BLaER1 treated with 17β-estradiol and CSF1 and Interleukin-3, amounts not matched to agents 10 nM and 100 nM (cell line): ENCODE data around the gene NAA60.

Experiments
- H3K27ac ChIP-seq, 11 experiments: shearing (Covaris generic); formaldehyde crosslinking; 2 replicates each; pipeline ENCODE4 v1.8.1; 2022
- H3K27me3 ChIP-seq, 11 experiments: shearing (Covaris generic); formaldehyde crosslinking; 2 replicates each; pipeline ENCODE4 v1.8.1; 2022
- H3K36me3 ChIP-seq, 11 experiments: shearing (Covaris generic); formaldehyde crosslinking; 2 replicates each; pipeline ENCODE4 v1.8.1; 2022
- H3K4me1 ChIP-seq, 10 experiments: shearing (Covaris generic); formaldehyde crosslinking; 2 replicates each; pipeline ENCODE4 v1.8.1; 2022
- H3K4me2 ChIP-seq, 11 experiments: shearing (Covaris generic); formaldehyde crosslinking; 2 replicates each; pipeline ENCODE4 v1.8.1; 2022
- H3K4me3 ChIP-seq, 10 experiments: shearing (Covaris generic); formaldehyde crosslinking; 2 replicates each; pipeline ENCODE4 v1.8.1; 2022
- H3K9ac ChIP-seq, 11 experiments: shearing (Covaris generic); formaldehyde crosslinking; 2 replicates each; pipeline ENCODE4 v1.8.1; 2022
- H3K9me3 ChIP-seq, 11 experiments: shearing (Covaris generic); formaldehyde crosslinking; replicated peaks in 1 of 11; 2 replicates each; pipeline ENCODE4 v1.8.1; 2022
- H4K20me1 ChIP-seq, 11 experiments: shearing (Covaris generic); formaldehyde crosslinking; 2 replicates each; pipeline ENCODE4 v1.8.1; 2022
- Cebpa-rat ChIP-seq, 11 experiments: shearing (Covaris generic); IDR thresholded peaks; 2 replicates each; pipeline ENCODE4 v1.8.1; 2022

Gene NAA60

DNA sequence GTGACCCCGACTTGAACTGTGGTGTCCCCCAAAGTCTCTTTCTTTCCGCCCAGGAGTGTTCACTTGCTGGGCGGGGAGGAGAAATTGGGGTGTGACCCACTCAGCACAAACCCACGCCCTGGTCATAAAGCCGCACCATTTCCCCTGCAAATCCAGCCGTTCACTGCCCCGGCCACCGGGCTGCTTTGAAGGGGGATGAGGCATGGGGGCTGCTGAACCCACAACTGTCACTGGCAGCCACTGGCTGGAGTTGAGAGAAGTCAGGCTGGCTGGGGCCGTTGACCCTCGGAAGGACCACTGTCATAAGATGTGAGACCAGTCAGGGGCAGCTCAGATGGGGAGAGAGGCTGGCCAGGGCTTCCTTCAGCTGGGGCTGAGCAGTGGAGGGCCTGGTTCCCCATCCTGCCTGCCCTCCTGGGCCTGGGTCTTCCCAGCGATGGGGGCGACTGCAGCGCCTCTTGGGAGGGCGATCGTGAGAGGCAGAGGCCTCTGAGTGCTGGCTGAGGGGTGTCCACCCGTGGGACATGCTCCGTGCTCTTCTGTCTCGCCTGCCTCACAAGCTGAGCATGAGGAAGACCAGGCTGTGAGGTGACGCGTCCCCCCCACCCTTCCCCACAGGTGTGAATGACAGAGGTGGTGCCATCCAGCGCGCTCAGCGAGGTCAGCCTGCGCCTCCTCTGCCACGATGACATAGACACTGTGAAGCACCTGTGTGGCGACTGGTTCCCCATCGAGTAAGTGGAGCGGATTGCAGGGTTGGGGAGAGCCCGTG lies 32.3 kb downstream of the NAA60 start:
- Histone ChIP-seq H3K4me1 (no peaks in the 10 kb centered on the region), H3K9ac (0 out of 22 replicates have a peak overlapping the region, but pooled peaks of 1 of the 11 experiments have one; percentile 6), H4K20me1 (peaks cover 47 to 100% (median 99%) of the 10 kb centered on the region in 11 experiments; a peak in 21 of 22 replicates)

GRCh38 chr16:3476409-3476808 lies 32.9 kb downstream of the NAA60 start:
- no peak overlapping the region for H3K27ac ChIP-seq
- peaks cover 18 to 24% (median 23%) of the 10 kb centered on the region in 11 experiments; a peak in 21 of 22 replicates for H3K9me3 ChIP-seq
- H3K9ac ChIP-seq, result no peak overlapping the region
- H3K4me2 ChIP-seq, result no peak overlapping the region
- H3K4me3 ChIP-seq, result no peak overlapping the region
- H3K4me1 ChIP-seq, result no peaks in the 10 kb centered on the region
- H4K20me1 ChIP-seq, result peaks cover 51 to 100% (median 99%) of the 10 kb centered on the region in 11 experiments; a peak in 21 of 22 replicates
- TF ChIP-seq Cebpa-rat (IDR thresholded peaks at IDR 0.05), result no peak
- peaks cover 75 to 99% (median 90%) of the 10 kb centered on the region in 11 experiments for H3K36me3 ChIP-seq
- no peaks in the 10 kb centered on the region for H3K27me3 ChIP-seq

More for the DNA sequence above, 32.3 kb downstream of the NAA60 start:
- TF ChIP-seq Cebpa-rat (IDR thresholded peaks at IDR 0.05), result no peak
- H3K4me2 ChIP-seq, result no peak overlapping the region
- peaks cover 75 to 99% (median 90%) of the 10 kb centered on the region in 11 experiments for H3K36me3 ChIP-seq
- H3K27ac ChIP-seq, result no peak overlapping the region
- H3K4me3 ChIP-seq, result no peak overlapping the region
- H3K27me3 ChIP-seq, result no peaks in the 10 kb centered on the region
- H3K9me3 ChIP-seq, result peaks cover 25 to 30% (median 29%) of the 10 kb centered on the region in 11 experiments; a peak in 21 of 22 replicates

DNA sequence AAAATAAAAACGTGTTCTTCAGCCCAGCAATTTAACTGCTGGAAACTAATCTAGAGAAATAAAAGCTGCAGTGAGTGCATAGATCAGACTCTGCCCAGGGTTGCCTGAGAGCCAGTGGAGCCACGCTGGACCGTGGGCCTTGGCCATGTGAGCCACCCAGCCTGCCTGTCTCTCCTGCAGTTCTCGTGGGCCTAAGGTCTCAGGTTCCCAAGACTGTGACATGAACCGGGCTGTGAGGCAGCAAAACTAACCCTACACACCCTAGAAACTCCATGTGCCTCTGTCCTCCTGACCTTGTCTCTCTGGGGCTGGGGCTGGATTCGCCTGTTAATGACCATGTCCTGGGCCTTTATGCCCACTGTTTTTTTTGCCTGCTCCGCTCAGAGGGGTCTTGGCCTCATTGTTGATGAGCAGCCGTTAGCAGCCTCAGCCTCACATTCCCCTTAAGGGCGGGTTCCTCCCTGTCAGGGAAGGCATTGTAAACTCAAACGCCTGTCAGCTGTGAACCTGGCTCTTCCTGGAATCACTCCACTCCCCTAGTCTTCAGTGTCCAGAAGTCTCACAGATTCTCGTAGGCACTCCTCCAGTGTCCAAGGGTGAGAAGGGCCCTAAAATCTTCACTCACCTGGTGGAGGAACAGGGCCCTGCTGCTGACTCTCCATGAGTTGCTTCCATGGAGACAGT lies 34.9 kb downstream of the NAA60 start:
- no peak for TF ChIP-seq Cebpa-rat (IDR thresholded peaks at IDR 0.05)
- H3K4me1 ChIP-seq, result no peaks in the 10 kb centered on the region
- no peak overlapping the region for H3K9ac ChIP-seq
- no peak overlapping the region for H3K4me2 ChIP-seq
- H3K27me3 ChIP-seq, result no peaks in the 10 kb centered on the region
- H3K4me3 ChIP-seq, result no peak overlapping the region
- H3K27ac ChIP-seq, result no peak overlapping the region
- peaks cover 55 to 99% (median 94%) of the 10 kb centered on the region in 11 experiments; a peak in 21 of 22 replicates for H4K20me1 ChIP-seq
- H3K36me3 ChIP-seq, result peaks cover 73 to 98% (median 89%) of the 10 kb centered on the region in 11 experiments
- peaks cover 0 to 4% (median 3%) of the 10 kb centered on the region in 11 experiments; a peak in 19 of 22 replicates for H3K9me3 ChIP-seq

- H3K4me1 ChIP-seq, result no peaks in the 10 kb centered on the region
- H4K20me1 ChIP-seq, result peaks cover 54 to 99% (median 94%) of the 10 kb centered on the region in 11 experiments; a peak in 21 of 22 replicates
- no peak overlapping the region for H3K9ac ChIP-seq
- no peak overlapping the region for H3K27ac ChIP-seq
- H3K9me3 ChIP-seq, result no peaks in the 10 kb centered on the region
- H3K4me2 ChIP-seq, result no peak overlapping the region
- no peak for TF ChIP-seq Cebpa-rat (IDR thresholded peaks at IDR 0.05)
- no peaks in the 10 kb centered on the region for H3K27me3 ChIP-seq
- no peak overlapping the region for H3K4me3 ChIP-seq
- peaks cover 81 to 99% (median 92%) of the 10 kb centered on the region in 11 experiments for H3K36me3 ChIP-seq
Measured at GRCh38 chr16:3479654-3480216, 36.3 kb downstream of the NAA60 start.

DNA sequence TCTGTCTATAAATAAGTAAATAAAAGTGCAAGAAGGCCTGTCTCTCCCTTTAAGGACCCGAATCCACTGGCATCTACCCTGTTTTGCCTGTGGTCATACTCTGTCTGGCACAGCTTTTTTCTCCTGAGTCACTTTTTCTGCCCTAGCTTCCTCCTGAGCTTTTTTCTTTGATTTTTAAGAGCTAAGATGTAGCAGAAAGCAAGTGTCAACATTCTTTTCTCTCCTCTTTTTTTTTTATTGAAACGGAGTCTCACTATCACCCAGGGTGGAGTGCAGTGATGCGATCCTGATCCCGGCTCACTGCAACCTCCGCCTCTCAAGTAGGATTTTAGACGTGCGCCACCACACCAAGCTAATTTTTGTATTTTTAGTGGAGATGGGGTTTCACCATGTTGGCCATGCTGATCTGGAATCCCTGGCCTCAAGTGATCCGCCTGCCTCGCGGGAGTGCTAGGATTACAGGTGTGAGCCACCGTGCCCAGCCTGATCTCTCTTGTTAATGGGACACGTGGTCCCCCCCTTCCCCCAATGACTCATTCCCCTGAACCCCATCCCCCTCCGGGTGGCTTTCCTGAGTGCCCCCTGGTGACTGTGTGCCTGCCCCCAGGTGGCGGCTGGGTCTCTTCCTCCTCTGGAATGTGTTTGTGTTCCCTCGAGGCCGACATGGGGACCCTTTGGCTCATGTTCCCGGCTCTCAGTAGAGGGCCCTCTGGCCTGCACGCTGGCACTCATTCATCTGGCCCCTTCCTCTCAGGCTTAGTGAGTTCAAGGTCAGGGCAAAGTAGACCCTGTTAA lies 37.6 kb downstream of the NAA60 start:
- no peak for TF ChIP-seq Cebpa-rat (IDR thresholded peaks at IDR 0.05)
- no peaks in the 10 kb centered on the region for H3K4me1 ChIP-seq
- H3K9me3 ChIP-seq, result no peaks in the 10 kb centered on the region
- H3K36me3 ChIP-seq, result peaks cover 84 to 99% (median 94%) of the 10 kb centered on the region in 11 experiments
- no peak overlapping the region for H3K4me3 ChIP-seq
- H3K9ac ChIP-seq, result 0 out of 22 replicates have a peak overlapping the region, but pooled peaks of 1 of the 11 experiments have one; percentile 33
- H4K20me1 ChIP-seq, result peaks cover 50 to 99% (median 94%) of the 10 kb centered on the region in 11 experiments; a peak in 21 of 22 replicates
- no peak overlapping the region for H3K4me2 ChIP-seq
- no peak overlapping the region for H3K27ac ChIP-seq
- no peaks in the 10 kb centered on the region for H3K27me3 ChIP-seq

GRCh38 chr16:3481696-3482658 lies 38.5 kb downstream of the NAA60 start:
- Histone ChIP-seq H4K20me1 (peaks cover 46 to 99% (median 93%) of the 10 kb centered on the region in 11 experiments; a peak in 21 of 22 replicates), H3K9ac (no peak overlapping the region), H3K36me3 (peaks cover 90 to 100% (median 94%) of the 10 kb centered on the region in 11 experiments), H3K9me3 (no peaks in the 10 kb centered on the region), H3K4me1 (no peaks in the 10 kb centered on the region), H3K27ac (no peak overlapping the region), H3K4me2 (no peak overlapping the region), H3K27me3 (no peaks in the 10 kb centered on the region), H3K4me3 (no peak overlapping the region)
- TF ChIP-seq Cebpa-rat (IDR thresholded peaks at IDR 0.05), result no peak

DNA sequence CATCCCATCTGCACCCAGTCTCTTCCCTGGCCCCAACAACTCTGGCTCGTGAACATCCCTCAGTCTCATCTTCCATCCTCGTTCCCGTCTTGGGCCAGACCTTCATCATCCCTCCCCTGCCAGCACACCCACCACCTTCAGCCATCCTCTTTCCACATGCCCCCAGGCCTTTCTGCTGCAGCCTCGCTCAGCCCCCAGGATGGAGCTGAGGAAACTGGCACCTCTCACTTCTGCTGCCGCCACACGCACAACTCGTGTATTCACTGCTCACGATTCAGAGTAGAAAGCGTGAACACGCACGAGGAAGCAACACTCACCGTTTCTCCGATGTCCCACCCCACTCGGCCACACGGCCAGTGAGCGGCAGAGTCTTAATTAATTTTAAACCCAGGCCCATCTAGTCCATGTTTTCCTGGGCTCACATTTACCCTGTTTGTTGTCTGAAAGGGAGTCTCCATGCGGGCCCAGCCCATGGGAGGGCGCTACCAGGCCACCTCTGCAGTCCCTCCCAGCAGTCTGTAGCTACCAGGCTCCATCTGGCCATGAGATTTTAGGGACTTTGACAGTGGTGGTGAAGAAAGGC lies 39.3 kb downstream of the NAA60 start:
- Histone ChIP-seq H3K4me3 (no peak overlapping the region), H3K27ac (no peak overlapping the region), H3K9me3 (no peaks in the 10 kb centered on the region), H3K9ac (no peak overlapping the region), H3K36me3 (peaks cover 92 to 100% (median 98%) of the 10 kb centered on the region in 11 experiments), H4K20me1 (peaks cover 47 to 98% (median 89%) of the 10 kb centered on the region in 11 experiments; a peak in 21 of 22 replicates), H3K27me3 (no peaks in the 10 kb centered on the region), H3K4me1 (peaks cover 0 to 4% (median 3%) of the 10 kb centered on the region in 10 experiments; a peak in 10 of 20 replicates), H3K4me2 (no peak overlapping the region)
- TF ChIP-seq Cebpa-rat (IDR thresholded peaks at IDR 0.05), result no peak
